GM18511 (cell line): ENCODE measurements around the gene CEP78.

Experiments used
- ATAC-seq: cut with Tn5 transposase; IDR thresholded peaks from one replicate; pipeline ENCODE4 v1.9.1; 2021; ENCODE audit warnings: mild to moderate bottlenecking, moderate library complexity; ENCODE audit not compliant: unreplicated experiment

The CEP78 gene

DNA sequence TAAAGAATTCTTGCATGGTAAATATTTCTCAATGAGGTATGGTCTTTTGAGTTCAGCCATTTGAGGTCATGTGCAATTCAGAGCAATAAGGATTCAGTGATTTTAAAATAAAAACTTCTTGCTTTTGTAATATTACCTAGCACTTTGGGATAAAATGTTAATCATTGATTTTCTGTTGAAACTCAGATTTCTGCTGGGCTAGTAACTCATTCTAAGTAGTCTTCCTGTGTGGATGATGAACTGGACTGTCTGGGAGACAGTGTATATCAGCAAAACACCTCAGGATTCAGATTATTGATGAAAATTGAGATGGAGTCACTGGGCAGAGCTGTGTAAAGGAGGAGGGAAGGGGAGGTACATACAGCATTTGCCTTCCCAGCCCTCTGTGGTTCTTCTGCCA lies 50.2 kb downstream of the CEP78 start:
- ATAC-seq: no peak

DNA sequence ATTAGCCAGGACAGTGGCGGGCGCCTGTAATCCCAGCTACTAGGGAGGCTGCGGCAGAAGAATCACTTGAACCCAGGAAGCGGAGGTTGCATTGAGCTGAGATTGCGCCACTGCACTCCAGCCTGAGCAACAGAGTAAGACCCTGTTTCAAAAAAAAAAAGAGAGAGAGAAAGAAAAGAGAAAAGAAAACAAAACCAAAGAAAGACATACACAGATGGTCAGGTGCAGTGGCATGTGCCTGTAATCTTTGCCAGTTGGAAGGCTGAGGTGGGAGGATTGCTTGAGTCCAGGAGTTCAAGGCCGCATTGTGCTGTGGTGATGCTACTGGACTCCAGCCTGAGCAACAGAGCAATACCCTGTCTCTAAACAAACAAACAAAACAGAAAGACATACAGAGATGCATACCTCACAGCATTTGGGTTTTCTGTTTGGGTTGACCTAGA lies 51.1 kb downstream of the CEP78 start:
- no peak for ATAC-seq

DNA sequence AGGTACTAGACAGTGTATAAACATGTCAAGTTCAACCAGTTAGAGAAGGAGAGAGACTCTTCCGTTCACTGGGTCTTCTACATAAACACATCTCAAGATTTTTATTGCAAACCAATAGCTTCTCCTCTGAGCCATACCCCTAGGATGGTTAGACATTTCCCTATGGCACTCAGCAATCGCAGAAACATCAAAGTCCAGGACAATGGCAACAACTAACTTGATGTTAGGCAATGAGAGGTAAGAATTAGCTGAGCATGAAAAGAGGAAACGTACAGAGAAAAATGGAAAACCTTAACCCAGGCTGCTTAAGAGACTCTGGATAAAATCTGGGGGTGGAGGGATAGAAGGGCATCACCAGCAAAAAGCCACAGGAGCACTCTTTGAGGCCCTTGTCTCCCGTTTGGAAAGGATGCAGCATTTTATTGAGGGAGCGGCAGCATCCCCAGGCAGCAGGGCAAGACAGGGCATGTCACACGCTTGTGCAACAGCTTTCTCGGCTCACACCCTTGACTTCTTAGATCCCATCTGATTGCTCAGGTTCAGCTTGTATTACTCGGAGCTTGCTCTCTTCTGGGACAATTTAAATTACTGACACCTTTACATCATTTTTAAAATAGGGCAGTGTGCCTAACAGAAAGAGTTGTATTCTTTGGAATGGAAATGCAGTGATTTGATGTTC lies 52.5 kb downstream of the CEP78 start:
- no peak for ATAC-seq

DNA sequence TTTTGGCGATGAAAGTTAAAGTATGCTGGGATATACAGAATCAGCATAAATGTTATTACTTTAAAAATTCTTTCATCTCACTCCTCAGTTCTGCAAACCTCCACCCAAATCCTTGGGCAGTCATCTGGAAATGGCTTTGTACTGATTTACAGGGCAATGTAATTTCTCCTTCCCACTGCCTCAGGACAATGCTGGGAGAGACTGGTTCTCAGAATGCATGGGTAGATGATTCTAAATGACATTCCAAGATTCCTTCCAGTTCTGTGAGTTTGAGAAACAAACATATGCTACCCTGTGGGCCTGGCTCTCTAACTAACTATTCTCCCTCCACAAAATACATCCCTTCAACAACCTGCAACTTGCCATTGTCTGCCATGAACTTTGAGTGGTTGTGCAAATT lies 53.6 kb downstream of the CEP78 start:
- ATAC-seq: no peak

DNA sequence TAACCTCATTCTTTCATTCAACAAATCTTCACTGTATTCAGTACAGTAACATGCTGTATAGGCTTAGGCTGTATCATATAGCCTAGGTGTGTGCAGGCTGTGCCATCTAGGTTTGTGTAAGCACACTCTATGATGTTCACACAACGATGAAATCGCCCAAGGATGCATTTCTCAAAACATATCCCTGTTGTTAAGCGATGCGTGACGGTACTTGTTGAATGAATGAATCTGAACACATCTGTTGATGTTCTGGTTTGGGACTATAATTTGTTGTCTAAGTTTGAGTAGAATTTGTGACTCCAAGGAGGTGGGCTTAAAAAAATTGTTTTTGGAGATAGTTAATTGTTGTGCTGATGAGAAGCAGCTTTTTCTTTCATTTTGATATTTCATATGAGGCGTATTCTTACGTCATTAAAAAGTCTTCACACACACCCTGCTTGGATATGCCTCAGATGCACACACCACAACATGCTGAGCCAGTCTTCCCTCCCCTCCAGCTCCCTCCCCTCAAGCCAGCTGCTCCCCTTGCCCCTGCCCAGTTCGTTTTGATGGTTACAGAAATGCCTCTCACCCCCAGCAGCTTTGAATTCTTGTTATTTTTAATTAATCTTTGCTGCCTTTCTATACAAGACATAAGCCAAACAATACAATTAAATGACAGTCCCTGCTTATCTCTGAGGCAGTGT lies 55.5 kb downstream of the CEP78 start:
- no peak for ATAC-seq

DNA sequence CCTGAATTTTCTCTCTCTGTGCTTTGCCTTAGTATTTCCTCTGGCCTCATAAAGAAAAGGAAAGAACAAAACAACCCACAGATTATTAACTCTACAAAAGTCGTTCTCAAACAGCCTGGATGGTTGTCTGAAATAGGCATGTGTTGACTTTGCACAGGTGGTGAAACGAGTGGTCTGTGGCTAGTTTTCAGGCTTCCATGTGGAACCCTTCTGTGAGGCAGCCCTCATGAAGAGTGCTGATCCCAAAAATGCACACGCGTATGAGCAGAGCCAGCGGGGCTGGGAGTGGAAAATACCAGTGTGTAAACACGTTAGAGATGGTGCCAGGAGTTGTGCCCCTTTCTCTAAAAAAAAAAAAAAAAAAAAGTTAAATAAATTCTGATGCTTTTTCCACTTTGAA lies 56.2 kb downstream of the CEP78 start:
- no peak for ATAC-seq

DNA sequence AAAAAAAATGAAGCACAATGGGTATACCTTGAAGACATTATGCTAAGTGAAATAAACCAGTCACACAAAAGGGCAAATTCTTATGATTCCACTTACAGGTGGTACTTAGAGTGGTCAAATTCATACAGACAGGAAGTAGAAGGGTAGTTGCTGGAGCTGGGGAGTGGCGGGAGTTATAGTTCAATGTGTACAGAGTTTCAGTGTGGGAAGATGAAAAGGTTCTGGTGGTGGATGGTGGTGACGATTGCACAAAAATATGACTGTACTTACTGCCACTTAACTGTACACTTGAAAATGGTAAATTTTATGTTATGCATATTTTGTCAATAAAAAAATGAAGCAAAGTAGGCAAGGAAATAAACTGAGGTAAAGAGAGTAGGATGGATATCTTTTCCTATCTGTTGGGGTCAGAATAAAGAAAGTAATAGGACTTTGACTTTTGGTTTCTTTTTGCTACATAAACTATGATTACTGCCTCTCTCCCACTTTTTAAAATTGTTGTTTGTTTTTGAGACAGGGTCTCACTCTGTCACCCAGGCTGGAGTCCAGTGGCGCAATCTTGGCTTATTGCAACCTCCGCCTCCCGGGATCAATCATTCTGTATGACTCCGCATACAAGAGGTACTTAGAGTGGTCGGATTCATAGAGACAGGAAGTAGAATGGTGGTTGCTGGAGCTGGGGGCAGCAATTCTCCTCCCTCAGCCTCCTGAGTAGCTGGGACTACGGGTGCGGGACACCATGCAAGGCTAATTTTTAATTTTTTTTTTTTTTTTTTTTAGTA lies 57.0 kb downstream of the CEP78 start:
- ATAC-seq: no peak

DNA sequence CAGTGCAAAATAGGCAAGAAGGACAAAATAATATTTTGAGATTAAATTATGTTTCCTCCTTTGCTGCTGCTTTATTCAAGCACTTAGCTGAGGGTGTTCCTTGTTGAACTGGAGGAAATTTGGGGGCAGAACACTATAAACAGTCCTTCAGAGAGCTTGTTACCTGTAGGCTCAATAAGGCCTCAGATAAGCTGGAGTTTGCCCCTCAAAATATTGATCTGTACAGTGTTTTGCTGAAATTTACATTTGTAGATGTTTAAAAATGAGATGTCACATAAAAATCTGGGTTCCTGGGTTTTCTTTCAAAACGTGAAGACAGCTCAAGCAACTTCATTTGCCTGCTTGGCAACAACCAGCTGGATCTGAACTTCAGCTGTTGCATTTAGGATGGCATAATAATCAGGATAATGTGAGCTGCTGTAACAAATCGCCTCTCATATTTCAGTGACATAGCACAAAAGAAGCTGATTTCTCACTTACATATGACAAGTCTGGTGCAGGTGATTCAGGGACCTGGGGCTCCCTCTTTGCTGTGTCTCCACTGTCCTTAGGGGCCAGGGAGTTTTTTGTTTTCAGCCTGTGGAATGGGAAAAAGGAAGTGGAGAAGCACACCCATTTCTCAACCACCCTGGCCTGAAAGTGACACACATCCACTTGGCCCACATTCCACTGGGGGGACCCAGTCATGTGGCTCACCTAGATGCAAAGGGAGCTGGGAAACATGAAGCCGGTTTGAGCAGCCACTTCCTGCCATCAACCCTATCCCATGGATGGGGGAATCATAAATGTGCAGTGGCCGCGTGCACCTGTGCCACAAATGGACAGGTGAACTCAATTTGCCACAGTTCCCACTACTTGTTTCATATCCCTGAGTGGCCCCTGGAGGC lies 58.7 kb downstream of the CEP78 start:
- no peak for ATAC-seq

DNA sequence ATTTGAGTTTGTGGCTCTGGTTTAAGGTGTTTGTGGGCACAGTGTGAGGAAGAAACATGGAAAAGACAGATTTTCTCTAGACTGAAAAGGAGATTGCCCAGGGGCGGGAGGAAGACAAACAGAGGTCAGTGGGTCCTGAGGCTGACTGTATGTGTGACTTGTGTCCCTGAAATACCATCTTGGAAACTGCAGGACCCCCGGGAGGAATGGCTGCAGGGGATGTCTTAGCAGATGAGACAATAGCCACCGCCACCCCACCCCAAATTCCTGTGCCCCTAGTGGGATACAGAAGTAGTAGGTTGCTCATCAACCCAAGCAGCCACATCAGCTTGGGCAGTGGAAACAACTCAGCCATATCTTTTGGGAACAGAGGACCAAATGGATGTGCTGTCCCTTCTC lies 59.3 kb downstream of the CEP78 start:
- ATAC-seq: no peak

DNA sequence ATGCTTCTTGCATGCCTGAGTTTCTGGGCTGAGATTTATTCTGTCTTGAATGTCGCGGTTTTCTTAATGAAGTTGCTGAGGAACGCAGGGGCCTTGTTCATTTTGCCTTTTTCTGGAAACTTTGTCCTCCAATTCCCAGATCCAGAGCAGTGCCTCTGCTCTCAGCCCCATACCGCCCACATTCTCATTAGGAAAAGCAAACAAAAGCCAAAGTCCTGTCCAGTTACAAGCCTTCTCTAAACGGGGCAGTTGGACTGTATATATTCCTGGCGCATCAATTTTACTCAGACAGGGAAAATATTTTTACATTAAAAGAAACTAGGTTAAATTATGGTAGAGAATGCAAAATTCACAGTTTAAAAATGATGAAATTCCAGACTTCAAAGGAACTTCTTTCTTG lies 59.9 kb downstream of the CEP78 start:
- no peak for ATAC-seq

DNA sequence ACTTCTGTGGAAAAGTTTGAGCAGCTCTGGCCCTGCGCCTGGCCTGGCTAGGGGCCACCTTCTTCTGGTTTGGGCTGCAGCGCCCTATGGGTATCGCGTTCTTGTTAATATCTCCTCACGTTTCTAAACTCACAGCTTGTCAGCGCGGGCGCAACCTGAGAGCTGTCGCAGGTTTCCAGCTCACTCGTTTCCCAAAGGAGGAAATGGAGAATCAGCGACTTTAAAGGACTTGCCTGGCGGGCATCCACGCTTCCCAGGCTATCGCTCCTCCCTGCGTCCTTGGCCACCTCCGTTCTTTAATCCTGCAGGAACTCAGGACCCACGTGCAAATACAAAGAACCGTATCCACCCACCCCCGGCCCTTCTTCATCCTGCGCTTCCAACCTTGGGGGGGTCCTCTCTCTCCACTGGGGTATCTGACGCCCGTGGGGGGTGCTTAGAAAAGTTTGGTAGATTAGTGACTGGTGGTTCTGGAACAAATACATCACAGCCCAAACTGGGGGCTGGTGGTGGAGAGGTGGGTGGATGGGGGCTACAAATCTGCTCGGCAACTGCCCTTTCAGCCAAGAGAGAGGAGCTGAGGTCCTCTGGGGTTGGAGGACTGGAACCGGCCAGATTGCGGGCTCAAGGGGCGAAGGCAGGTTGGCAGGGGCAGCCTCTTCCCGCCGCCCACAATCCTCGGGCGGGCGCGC lies 60.5 kb downstream of the CEP78 start:
- ATAC-seq: no peak

DNA sequence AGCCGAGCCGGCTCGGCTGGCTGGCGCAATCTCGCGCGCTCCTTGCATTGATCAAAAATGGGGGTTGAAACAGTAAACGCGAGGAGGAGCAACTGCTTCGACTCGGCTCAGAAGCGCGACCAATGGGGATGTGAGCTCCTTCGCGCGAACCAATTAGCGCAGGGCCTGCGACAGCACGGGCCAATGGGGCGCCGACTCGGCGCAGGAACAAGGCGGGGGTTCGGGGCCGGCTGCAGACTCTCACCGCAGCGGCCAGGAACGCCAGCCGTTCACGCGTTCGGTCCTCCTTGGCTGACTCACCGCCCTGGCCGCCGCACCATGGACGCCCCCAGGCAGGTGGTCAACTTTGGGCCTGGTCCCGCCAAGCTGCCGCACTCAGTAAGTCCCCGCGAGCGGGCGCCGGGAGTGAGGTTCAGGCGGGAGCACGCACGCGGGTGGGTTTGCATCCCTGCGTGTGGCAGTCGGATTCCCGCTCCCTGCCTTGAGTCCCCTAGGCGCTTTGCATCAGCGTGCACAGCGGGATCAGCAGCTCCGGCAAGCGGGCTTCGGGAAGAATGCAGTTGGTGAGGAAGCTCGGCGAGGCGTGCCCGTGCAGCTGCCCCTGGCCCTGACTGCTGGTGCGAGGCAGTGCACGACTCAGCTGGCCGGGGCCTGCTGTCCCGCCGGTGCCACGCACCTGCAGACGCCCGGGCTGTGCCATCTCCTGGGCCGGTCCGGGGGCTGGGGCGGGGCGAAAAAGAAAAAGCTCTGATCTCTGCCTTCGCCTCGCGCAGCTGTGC lies 61.2 kb downstream of the CEP78 start, which contains the start of gene PSAT1:
Gene PSAT1 (plus strand): TSS at position 233 of the 779 bp plus-strand sequence. CDS start 86 bp downstream, at position 319.
- ATAC-seq: peak; percentile 97

DNA sequence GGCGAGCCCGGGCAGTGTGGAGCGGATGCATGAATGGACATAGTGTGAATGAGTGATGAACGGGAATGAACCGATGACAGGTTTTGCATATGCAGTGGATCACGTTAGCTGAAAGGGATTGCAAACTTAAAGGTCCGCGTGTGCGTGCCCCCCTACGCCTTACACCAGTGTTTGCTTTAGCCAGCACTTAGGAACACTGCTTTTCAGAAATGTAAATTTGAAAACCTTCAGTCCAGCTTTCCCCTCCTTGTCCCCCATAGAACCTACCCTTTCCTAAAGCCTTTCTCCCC lies 61.7 kb downstream of the CEP78 start:
- no peak for ATAC-seq

DNA sequence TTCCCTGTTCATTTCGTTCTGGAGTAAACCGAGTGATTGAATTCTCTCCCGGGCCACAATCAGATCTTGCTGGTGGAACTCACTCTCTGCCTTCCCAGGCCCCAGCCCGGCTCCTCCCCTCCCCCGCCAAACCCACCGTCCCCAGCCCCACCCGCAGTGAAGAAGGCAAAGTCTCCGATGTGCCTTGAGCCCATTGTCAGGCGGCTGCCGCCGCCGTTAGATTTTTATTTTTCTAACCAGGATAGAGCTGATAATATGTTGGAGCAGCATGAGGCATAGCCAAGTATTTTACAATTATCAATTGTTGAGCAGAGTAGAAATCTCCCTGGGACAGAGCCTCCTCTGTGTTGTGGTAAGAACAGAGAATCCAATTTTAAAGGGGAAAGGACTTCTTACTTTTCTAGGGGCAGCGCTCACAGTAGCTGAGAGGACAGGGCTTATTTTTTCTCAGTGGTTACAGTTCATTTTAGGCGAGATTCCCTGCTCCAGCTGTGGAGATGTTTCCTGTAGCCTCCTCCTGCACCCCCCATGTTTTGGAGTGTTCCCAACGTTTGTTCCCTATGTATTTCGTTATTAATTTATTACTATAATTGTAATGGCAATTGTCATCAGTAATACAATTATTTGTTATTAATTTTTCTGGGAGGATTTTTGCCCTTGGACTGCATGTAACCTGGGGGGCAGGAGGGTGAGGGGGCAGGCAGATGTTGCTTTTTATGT lies 62.3 kb downstream of the CEP78 start:
- no peak for ATAC-seq

DNA sequence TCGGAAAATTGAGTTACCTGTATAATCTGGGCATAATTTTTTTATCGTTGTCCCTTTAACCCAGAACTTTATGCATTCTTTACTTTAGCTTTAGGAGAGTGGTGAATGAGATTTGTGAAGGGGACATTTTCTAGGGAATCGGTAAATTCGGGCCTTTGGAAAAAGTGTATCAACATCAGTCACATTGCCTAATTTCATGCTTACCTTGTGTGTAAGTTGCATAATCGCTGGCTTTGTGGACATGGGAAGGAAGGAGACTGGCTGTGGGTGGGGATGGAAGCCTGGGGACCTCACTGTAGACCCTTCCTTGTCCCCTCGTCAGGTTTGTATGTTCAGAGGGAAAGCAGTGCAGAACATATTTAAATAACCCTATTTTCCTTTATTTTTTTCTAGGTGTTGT lies 64.3 kb downstream of the CEP78 start:
- no peak for ATAC-seq

DNA sequence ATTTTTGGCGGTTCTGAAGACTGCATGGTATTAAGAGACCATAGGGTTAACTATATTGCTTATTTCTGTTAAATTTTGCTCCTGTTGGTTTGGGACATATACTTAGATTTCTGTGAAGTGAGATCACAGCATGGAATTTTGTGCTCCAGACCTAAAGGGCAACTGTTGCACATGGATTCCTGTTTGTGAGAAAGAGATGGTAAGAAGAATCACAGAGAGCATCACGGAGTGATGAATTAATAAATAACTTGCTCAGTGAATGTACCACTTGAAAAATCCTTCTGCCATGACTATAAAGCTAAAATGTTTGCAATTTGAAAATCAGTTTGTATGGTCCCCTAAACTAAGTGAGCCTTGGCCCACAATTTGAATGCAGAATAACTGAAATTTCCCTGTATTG lies 65.6 kb downstream of the CEP78 start:
- ATAC-seq: no peak

DNA sequence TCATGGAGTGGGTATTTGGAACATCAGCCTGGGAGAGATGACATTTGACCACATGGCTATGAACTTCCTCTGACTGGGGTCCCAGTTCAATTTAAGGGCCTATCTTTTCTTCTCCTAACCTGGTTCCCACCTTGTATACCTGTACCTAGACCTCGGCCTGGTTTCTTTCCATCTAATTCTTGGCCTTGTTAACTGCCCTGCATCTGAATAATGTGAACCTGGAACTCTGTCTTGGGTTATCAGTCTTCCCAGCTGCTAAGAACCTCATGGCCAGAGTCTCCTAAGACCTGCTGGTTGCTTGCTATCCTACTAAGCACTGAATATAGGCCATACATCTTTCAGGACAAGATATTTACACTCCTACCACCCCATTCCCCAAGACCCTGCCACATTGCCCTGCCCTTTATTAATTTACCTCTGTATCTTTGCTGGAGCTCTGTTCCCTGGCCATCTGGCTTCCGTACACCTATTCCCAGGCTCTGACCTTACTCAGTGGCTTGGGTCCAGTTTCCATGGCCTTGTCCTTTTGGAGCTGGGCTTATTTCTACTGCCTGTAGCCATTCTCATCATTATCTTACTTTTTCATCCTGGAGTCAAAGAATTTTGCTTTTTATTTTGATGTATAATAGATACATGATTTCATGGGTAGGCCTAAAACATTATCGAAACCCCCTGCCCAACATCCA lies 67.6 kb downstream of the CEP78 start:
- ATAC-seq: no peak

DNA sequence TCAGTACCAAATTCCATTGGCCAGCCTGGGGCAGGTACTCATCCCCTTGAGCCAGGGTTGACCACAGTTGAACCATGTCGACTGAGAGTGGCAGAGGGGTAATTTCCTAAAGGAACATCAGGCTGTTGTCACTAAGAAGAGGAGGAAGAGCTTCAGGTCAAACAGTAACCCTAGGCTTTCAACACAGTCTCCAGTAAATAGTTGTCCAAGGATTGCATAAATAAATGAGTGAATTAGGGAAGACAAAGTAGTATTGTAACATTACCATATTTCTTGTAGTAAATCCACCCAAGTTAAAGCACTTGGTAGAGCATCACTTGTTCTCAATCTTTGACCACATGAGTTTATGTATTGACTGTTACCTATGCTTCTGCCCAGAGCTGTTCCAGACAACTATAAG lies 68.5 kb downstream of the CEP78 start:
- no peak for ATAC-seq
